ENCODE measurements around the gene CSN2. TPM values are rescaled to one million over a fixed set of nuclear protein-coding genes. Genes with fewer than 3 reads are reported as not detected.

CSN2 gene
- total RNA-seq, 1 experiment from 2014 or later = not detected

- no peaks in the 10 kb centered on the region for H3K9me3 ChIP-seq (ENCODE audit: control insufficient read depth, low read depth, low read length)
- H3K27me3 ChIP-seq (ENCODE audit: insufficient read depth, low read length) = peaks cover 4% of the 10 kb centered on the region; the same call in 1 of the 2 replicates
- no peak overlapping the region for H3K23ac ChIP-seq (ENCODE audit: insufficient read length, low read depth, low read length)
- Mint-ChIP-seq H3K27ac (no peak overlapping the region), H3K36me3 (ENCODE audit: insufficient read depth in 1 of 3, low read depth in 3 of 3) (no peaks in the 10 kb centered on the region), H3K27me3 (ENCODE audit: low read depth) (peaks cover 54% of the 10 kb centered on the region), H3K9me3 (peaks cover 0 to 4% of the 10 kb centered on the region in 2 experiments; a peak in 2 of 5 replicates), H3K4me3 (no peak overlapping the region), H3K4me1 (no peaks in the 10 kb centered on the region)
- no peak overlapping the region for H3K4me2 ChIP-seq (ENCODE audit: insufficient read depth, insufficient read length, low read length)
- DNase-seq = no peak
- H4K91ac ChIP-seq (ENCODE audit: insufficient read length, low read depth, low read length) = no peak overlapping the region
- no peak overlapping the region for H3T11ph ChIP-seq (ENCODE audit: low read length)
- no peak for TF ChIP-seq CTCF (conservative IDR thresholded peaks at IDR 0.05)
- no peak overlapping the region for H2AFZ ChIP-seq (ENCODE audit: low read length)
- no peak overlapping the region for H3K9ac ChIP-seq (ENCODE audit: extremely low read depth, insufficient read length, low read length)
- no peak overlapping the region for H2BK15ac ChIP-seq (ENCODE audit: low read depth, low read length)
- no peak overlapping the region for H3K18ac ChIP-seq (ENCODE audit: insufficient read length, low read depth, low read length)
- no peak overlapping the region for H2BK20ac ChIP-seq (ENCODE audit: low read depth, low read length, poor library complexity, severe bottlenecking)
- WGBS (ENCODE audit: extremely low coverage, insufficient read length, low lambda C conversion rate) = no CpG with 5 or more reads among the region's 4 CpGs
- no peak overlapping the region for H4K5ac ChIP-seq (ENCODE audit: insufficient read length, low read depth, low read length)
- no peak overlapping the region for H2BK12ac ChIP-seq (ENCODE audit: insufficient read length, low read depth, low read length)
- H4K8ac ChIP-seq (replicated peaks; ENCODE audit: insufficient read length, low read depth, low read length) = no peak overlapping the region
- H3K79me2 ChIP-seq (ENCODE audit: insufficient read depth, low read length) = no peaks in the 10 kb centered on the region
- no peaks in the 10 kb centered on the region for H3K79me1 ChIP-seq (ENCODE audit: insufficient read depth, low read depth, low read length, poor library complexity, severe bottlenecking)
- no peaks in the 10 kb centered on the region for H3K23me2 ChIP-seq (ENCODE audit: insufficient read length, low read depth, low read length, poor library complexity, severe bottlenecking)
- H2BK5ac ChIP-seq (ENCODE audit: insufficient read length, low read length) = no peak overlapping the region
- H4K20me1 ChIP-seq (ENCODE audit: control insufficient read depth, insufficient read depth, insufficient read length) = no peaks in the 10 kb centered on the region
- H2BK120ac ChIP-seq (ENCODE audit: low read depth, low read length, poor library complexity, severe bottlenecking) = no peak overlapping the region
- no peak overlapping the region for H2AK5ac ChIP-seq (ENCODE audit: insufficient read length, low read length)
- H3K4me1 ChIP-seq (ENCODE audit: insufficient read depth, low read length) = no peaks in the 10 kb centered on the region
- H3K4ac ChIP-seq (ENCODE audit: low read depth, low read length) = no peak overlapping the region
- no peak overlapping the region for H3K27ac ChIP-seq (ENCODE audit: insufficient read length, low read depth, low read length)
- no peak overlapping the region for H3K56ac ChIP-seq (ENCODE audit: insufficient read length, low read depth, low read length)
- H3K14ac ChIP-seq (ENCODE audit: insufficient read depth, low read length) = no peak overlapping the region
Observed at GRCh38 chr4:69920874-69921273, 44.7 kb downstream of the CSN2 start.
